PFSK-1 (cell line): ENCODE data around the gene EVA1A.

ENCODE experiments used
- SIN3A ChIP-seq: IDR thresholded peaks from 2 replicates; pipeline ENCODE4 v1.6.1; 2012; ENCODE audit warnings: mild to moderate bottlenecking, low read length, moderate library complexity, borderline replicate concordance; ENCODE audit not compliant: insufficient read depth
- TF ChIP-seq, protein P1 (sequence below), 2 experiments: IDR thresholded peaks; 2 replicates each; pipeline versions ENCODE4 v1.6.1 to v1.8.0; 2011 to 2012; ENCODE audit warnings: low read depth in 2 of 2, low read length in 2 of 2, control low read depth in 1 of 2, inconsistent platforms in 1 of 2, mild to moderate bottlenecking in 1 of 2, moderate library complexity in 1 of 2; ENCODE audit not compliant: insufficient read depth in 1 of 2

DNA sequence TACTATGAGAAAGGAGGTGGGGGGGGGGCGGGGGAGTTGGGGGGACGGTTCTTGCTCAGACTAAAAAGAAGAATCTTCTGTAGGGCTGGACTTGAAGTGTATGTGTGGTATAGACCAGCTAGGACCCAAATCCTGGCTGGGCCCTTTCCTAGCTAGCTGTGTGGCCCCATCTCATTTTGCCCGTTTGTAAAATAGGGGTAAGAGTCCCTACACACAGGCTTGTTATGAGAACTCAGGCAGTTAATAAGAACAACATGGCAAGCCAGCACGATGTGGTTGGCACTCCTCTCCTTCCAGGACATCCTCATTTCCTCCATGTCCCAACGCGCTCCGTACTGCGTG, 1.1 kb downstream of the EVA1A start:
- TF ChIP-seq, protein P1, sequence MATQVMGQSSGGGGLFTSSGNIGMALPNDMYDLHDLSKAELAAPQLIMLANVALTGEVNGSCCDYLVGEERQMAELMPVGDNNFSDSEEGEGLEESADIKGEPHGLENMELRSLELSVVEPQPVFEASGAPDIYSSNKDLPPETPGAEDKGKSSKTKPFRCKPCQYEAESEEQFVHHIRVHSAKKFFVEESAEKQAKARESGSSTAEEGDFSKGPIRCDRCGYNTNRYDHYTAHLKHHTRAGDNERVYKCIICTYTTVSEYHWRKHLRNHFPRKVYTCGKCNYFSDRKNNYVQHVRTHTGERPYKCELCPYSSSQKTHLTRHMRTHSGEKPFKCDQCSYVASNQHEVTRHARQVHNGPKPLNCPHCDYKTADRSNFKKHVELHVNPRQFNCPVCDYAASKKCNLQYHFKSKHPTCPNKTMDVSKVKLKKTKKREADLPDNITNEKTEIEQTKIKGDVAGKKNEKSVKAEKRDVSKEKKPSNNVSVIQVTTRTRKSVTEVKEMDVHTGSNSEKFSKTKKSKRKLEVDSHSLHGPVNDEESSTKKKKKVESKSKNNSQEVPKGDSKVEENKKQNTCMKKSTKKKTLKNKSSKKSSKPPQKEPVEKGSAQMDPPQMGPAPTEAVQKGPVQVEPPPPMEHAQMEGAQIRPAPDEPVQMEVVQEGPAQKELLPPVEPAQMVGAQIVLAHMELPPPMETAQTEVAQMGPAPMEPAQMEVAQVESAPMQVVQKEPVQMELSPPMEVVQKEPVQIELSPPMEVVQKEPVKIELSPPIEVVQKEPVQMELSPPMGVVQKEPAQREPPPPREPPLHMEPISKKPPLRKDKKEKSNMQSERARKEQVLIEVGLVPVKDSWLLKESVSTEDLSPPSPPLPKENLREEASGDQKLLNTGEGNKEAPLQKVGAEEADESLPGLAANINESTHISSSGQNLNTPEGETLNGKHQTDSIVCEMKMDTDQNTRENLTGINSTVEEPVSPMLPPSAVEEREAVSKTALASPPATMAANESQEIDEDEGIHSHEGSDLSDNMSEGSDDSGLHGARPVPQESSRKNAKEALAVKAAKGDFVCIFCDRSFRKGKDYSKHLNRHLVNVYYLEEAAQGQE (IDR thresholded peaks at IDR 0.05; ENCODE audit: insufficient read depth in 1 of 2, low read depth in 2 of 2, low read length in 2 of 2), result no peak
- no peak for TF ChIP-seq SIN3A
